Adrenal gland (tissue), 5 donors: ENCODE results near the gene FAM131A.

ENCODE experiments used
- CTCF ChIP-seq, 6 experiments: fragments of 450-650 bp in 4 of 6; fragments of 200-600 bp in 2 of 6; sonication (generic) in 1 of 6; IDR thresholded peaks; 1 replicate in 5 of 6; 2 replicates in 1 of 6; pipeline versions ENCODE4 v1.5.1 to v1.8.0; 2016 to 2021; ENCODE audit warnings: antibody characterized with exemption in 6 of 6, mild to moderate bottlenecking in 2 of 6, moderate library complexity in 1 of 6
- POLR2A ChIP-seq, 2 donors: fragments of 450-650 bp; IDR thresholded peaks; one replicate each; pipeline ENCODE4 v1.6.1; 2017; ENCODE audit warnings: antibody characterized with exemption in 2 of 2, mild to moderate bottlenecking in 2 of 2, moderate library complexity in 1 of 2
- donor health status: DM: no; HTN: no; CAD: no.

DNA sequence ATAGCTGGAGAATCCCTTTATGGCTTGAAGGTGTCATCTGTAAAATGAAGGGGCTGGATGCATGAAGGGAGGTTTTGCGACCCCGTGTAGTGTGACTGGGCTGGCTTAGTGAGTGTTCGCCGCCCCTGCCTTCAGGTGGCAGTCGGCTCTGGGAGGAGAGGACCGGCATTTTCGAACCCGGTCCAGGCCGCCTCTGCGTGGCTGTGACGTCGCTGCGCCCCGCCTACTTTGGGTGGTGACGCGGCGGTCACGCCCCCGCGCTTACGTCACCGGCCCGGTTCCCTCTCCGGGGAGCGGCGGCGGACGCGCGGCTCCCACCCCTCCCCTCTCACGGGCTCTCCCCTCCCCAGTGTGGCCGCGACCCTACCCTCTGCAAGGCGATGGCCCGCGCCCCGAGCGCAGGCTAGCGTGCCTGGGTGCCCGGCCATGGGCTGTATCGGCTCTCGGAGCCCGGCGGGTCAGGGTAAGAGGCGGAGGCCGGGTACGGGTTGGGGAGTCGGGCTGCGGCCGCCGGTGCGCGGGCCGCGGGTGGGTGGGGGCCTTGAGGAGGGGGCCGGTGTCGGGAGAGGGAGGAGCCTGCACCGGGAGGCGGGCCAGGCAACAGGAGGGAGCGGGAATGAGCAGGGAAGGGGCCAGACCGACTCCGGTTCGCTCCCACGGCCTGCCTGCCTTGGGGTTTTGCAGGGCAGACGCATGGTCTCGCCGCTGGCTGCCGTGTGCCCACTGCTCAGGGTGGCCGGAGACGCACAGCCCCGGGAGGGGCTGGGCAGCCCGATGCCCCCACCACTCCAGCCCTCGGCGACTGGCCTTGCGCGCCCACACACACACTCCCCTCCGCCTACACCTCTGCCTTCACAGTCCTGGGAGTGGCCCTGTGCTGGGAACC is 1.5 kb upstream of the FAM131A start:
- no peak for TF ChIP-seq CTCF (IDR thresholded peaks at IDR 0.05)
- TF ChIP-seq POLR2A (IDR thresholded peaks at IDR 0.05) = peak; percentile 60 to 66
